NCI-H1048 (cell line): ENCODE results near the gene DCAF12L2.
"Not testable (repeated sequence)": the region's sequence is repeated elsewhere in the genome, so short reads cannot be mapped to it uniquely, and the experiment has no call there.

Experiments
- DNase-seq: peaks from one replicate; lab custom pipeline; 2025; lab: John Stamatoyannopoulos, UW

Gene DCAF12L2

DNA sequence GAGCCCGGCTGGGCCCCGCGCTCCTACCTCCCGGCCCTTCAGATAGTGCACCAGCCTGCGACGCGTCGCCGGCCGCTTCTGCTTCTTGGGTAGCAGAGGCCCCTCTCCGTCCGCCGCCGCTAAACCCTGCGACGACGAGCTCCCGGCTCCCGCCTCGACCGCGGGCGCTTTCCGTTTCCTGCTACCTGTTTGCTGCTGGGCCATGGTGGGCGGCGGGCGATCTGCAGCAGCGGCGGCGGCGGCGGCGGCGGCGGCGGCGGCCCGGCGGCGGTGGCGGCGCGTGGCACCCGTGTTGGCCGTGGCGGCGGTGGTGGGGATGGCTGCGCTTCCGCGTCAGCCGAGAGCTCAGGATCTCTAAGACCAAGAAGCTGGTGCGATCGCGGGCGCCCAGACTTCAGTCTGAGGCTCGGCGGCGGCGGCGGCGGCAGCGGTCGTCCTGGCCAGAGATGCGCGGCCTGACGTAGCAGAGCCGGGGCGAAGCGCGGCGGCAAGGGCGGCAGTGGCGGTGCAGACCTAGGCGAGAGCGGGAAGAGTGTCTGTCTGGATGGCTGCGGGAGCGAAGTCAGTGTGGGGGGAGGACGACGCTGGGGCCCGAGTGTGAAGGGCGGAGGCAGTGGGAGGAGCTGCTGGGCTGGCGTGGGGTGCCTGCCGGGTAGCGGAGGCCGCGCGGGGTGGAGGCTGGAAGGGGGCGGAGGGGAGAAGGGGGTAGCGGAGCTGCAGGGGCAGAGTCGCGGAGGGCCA is at the start of gene DCAF12L2:
TSS of gene DCAF12L2 (minus strand) at position 569 of the 741 bp plus-strand sequence. CDS start at position 204, 365 bp downstream.
- DNase-seq, result no peak

DNA sequence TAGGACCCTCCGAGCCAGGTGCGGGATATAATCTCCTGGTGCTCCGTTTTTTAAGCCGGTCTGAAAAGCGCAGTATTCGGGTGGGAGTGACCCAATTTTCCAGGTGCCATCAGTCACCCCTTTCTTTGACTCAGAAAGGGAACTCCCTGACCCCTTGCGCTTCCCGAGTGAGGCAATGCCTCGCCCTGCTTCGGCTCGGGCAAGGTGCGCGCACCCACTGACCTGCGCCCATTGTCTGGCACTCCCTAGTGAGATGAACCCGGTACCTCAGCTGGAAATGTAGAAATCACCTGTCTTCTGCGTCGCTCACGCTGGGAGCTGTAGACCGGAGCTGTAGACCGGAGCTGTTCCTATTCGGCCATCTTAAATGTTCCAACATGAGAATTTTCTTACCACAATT is 24.8 kb upstream of the DCAF12L2 start:
- not testable (repeated sequence) for DNase-seq

DNA sequence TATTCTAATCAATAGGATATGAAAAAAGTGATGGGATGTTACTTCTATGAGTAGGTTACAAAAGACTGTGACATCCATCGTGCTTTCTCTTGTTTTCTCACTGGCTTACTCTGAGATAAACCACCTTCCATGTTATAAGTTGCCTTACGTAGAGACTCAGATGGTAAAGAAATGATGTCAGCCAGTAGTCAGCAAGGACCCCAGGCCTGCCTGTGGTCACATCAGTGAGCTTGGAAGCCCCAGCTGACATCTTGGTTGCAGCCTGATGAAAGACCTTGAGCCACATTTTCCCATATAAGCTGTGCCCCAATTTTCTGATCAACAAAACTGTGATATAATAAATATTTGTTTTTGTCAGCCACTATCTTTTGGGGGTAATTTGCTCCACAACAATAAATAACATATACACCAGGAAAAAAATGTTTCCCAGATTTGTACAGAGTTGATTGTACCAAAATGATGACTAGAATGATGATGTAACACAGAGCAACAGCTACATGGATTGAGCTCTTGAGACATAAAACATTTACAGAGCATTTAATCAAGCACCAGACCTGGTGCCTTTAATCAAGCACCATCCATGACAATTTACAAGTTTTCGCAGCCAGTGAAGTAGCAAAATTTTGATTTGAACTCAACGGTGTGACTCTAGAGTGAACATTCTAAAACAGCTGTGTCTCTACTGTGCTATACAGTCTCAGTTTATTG is 11.2 kb upstream of the DCAF12L2 start:
- DNase-seq, result no peak

DNA sequence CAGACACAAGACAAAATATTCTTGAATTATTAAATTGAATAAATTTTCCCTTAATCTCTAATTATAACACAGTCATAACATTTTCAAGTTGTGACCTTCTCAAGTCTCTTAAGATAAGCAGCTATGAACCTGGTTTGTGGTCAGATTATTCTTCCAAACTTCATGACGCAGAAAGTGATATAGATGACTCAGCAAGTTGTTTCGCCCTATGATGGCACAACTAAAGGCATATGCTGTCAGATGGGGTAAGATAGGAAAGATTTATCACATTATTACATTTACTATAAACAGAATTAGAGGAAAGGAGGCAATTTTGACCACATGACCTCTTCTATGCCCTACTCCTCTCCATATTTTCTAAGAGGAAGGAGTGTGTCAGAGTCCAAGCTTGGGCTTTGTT is 4.6 kb upstream of the DCAF12L2 start:
- no peak for DNase-seq

DNA sequence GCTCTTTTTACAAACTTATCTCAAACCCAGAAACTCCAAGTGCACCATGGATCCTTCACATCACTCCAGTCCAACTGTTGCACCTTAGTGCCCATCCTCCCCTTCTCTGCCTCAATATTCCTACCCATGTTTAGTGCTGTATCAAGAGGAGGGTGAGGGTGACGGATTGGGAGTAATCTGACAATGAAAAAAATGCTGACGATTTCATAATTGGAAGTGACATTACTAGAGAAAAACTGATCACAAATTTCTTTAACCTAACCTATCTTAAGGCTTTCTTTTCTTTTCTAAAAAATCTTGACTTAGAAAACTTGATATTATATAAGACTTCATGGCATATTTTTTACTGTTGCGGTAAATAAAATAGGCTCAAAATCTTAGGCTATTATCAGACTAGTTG is 1.5 kb upstream of the DCAF12L2 start:
- no peak for DNase-seq

DNA sequence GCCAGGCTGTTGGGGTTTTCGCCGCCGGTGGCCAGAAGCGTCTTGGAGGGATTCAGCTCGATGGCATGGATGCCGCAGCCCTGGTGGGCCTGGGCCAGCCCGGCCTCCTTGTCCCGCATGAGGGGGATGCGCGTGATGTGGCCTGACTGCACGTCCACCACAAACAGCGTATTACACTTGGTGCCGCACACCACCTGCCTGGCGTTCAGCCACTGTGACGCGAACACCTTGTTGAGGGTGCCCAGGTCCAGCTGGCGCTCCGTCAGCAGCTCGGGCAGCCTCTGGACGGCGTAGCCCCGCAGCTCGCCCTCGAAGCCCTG is 728 bp downstream of the DCAF12L2 start:
- DNase-seq, result no peak

DNA sequence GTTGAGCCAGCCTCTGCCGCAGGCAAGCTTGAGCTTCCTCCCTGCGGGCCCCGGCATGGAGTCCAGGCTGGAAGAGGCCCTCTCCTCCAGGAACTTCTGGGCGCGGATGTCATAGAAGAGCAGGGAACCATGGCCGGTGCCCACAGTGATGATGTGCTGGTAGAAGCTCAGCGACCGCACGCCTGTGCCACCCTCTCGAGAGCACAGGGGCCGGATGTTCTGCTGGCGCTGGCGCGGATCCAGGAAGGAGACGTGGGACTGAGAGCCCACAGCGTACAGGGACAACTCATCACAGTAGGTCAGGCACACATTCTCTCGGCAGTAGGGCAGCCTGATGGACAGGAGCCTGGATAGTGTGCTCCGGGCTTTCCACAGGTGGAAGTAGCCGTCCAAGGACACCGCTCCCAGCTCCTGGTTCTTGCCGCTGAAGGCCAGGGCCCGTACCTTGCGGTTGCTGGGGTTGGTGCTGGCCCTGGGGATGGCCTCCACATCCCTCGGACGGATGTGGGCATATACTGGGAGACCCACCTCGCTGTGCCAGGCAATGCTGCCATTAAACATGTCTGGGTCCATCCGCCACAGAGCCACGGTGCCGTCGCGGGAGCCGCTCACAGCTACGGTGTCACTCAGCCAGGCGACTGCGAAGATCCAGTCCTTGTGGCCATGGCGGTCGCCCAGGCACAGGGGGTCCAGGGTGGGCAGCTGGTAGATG is 1.2 kb downstream of the DCAF12L2 start:
- no peak for DNase-seq

DNA sequence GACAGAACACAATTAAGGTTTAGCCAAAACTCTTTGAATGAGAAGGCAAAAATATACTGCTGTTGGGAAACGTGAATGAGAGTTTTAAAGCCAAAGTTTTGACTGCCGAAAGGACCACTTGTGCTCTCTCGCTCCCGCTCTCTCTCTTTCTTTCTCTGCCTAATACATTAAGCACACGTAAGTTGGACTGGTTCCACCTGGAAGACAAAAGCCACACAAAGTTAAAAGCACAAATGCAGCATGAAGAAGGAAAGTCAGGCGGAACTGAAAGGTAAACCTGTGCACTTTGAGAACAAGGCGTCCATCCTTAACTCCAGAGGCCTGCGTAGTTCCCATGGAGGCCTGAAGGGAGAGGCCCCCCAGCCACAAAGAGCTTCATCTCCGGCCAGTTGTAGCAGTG is 1.9 kb downstream of the DCAF12L2 start:
- DNase-seq, result no peak

DNA sequence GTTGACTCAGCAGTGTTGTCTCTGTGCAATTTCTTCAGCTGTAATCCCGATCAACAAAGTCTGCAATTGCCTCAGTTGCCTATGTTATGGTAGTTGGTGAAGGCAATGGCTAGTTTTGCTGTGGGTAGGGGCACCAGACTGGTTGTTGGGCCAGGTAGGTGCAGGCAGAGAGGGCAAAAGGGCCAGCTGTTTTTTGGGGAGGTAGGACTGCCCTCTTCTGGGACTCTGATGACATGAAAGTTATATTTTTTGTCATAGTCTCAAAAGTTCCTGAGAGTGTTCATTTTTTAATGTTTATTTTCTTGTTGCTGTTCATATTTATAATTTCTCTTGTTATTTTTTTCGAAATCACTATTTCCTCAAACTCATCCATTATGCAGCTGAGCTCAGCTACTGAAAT is 25.1 kb downstream of the DCAF12L2 start:
- DNase-seq, result no peak

DNA sequence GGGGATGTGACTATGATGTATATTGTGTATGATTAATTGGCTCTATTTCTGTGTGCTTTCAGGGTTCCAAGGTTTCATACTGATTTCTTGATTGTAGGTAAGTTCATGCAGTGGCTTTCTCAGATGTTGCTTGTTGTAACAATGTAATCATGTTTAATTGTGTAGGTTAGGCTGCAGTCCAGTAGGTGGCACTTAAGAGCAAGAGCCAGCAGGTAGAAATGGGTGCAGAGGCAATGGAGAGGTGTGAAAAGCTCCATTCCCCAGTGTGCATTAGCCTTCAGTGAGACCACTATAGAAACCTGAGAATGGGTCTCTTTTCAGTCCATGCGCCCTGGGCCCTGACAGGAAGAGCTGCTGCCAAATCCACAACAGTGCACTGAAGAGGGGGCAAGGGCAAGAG is 28.2 kb downstream of the DCAF12L2 start:
- DNase-seq, result no peak

DNA sequence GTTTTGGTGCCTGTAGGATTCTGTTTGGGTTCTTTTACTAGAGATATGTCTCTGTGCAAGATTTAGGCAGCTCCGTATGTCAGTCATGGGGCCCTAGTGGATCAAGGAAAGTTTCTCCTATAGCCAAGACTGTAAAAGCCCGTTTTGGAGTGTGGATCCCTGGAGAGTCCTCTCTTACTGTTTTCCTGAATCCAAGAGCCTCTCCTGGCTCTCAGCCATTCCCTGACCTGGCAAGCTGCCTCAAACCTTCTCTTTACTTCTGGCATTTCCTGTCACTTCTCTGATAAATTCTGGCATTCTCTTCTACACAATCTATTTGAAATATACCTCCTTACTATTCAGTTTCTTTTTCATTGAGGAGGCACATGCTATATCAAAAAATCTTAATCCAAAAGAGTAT is 41.4 kb downstream of the DCAF12L2 start:
- DNase-seq, result no peak
